Stimulated activated CD4-positive, alpha-beta T cell treated with anti-CD3 and anti-CD28 coated beads, TNF-alpha, amount 100 ng/mL, for 4 hours (primary cell): ENCODE data around the gene DNMT1.
"Not testable (repeated sequence)": the region's sequence is repeated elsewhere in the genome, so short reads cannot be mapped to it uniquely, and the experiment has no call there.

Experiments
- DNase-seq, 3 experiments: peaks; one replicate each; pipeline ENCODE4 v3.0.0-alpha.2; 2020; ENCODE audit warnings: low read depth in 3 of 3

The DNMT1 gene

GRCh38 chr19:10194500-10195198, at the start of gene DNMT1:
Gene DNMT1 (minus strand): TSS chr19:10194953. CDS start chr19:10194899, 54 bp downstream.
- DNase-seq = peak; percentile 94 to 98 (median 97)

DNA sequence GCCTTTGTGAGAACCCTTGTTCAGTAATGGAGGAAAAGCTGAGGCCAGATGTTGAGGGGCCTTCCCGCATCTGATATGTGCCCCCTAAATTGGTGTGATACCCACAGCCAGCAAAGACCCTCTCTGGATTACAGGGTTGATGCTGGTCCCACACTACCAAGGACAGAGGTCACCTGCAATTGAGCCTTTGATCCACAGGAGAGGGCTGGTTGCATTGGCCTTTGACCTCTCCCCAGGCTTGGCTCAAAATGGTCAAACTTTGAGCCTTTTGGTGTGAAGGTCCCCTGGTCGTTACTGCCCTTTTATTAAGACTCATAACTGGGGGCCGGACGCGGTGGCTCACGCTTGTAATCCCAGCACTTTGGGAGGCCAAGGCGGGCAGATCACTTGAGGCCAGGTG, 48.9 kb upstream of the DNMT1 start:
- DNase-seq = no peak

DNA sequence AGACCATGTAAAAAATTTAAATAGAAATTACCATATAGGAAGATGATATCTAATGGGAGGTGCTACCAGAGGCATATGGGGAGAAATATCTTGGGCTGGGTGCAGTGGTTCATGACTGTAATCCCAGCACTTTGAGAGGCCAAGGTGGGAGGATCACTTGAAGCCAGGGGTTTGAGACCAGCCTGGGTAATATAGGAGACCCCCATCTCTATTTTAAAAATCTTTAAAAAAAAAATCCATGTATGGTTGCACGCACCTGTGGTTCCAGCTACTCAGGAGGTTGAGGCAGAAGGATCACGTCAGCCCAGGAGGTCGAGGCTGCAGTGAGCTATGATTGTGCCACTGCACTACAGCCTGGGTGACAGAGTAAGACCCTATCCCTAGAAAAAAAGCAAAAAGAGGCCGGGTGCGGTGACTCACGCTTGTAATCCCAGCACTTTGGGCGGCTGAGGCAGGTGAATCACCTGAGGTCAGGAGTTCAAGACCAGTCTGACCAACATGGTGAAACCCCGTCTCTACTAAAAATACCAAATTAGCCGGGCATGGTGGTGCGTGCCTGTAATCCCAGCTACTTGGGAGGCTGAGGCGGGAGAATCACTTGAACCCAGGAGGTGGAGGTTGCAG, 47.2 kb upstream of the DNMT1 start:
- not testable (repeated sequence) for DNase-seq

- no peak for DNase-seq
Observed at GRCh38 chr19:10238172-10238783, 43.5 kb upstream of the DNMT1 start.

- DNase-seq = no peak
Observed at GRCh38 chr19:10237702-10238101, 42.9 kb upstream of the DNMT1 start.

DNA sequence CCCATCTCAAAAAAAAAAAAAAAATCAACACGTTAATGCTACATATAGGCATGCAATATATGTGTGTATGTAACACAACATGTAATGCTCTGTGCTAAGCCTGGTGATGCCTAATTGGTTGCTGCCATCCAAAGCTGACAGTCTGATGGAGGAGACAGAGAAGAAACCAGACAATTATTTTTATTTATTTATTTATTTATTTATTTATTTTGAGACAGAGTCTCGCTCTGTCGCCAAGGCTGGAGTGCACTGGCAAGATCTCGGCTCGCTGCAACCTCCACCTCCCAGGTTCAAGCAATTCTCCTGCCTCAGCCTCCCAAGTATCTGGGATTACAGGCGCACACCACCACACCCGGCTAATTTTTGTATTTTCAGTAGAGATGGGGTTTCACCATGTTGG, 40.7 kb upstream of the DNMT1 start:
- DNase-seq = not testable (repeated sequence)

GRCh38 chr19:10235003-10235402, 40.2 kb upstream of the DNMT1 start:
- DNase-seq = no peak

- DNase-seq = no peak
Observed at GRCh38 chr19:10233946-10234345, 39.2 kb upstream of the DNMT1 start.

GRCh38 chr19:10231612-10232228, 37.0 kb upstream of the DNMT1 start:
- no peak for DNase-seq

DNA sequence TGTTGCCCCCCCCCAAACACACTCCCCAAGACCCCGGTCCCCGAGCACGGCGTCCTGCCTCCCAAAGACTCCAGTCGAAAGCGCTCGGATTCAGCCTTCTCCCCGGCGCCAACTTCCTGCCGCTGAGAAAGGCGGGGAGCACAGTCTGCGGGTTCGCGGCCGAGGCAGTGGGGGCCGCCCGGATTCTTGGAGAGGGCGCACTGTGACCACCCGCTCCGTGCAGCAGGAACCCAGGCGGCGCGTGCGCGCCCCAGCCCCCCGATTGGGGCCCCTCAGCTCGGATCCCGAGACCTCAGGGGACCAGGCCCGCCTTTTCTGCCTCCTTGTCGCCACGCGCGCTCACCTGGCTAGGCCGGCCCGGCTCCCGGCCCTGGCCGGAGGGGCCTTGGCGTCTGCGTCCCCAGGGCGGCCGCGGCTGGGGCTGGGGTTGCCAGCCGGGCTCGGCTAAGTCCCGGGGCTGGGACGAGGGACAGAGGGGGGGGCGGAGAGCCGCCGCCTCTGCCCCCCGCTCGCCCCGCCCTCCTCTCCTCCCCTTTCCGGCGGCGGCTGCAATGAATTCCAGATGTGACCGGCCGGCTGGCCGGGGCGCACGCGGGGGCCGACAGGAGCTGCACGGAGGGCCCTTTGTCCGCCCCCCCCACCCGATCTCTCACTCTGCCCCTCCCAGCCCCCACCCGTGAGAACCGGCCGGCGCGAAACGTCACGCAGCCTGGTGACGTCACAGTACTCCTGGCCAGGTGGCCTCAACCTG, 36.3 kb upstream of the DNMT1 start, which contains the start of gene S1PR2:
S1PR2 (minus strand) TSS at position 471 of the 751 bp plus-strand sequence. CDS start 6,426 bp downstream, outside the sequence.
- peak; percentile 48 to 63 (median 52) for DNase-seq

- peak; percentile 53 to 77 (median 76) for DNase-seq
Observed at GRCh38 chr19:10230173-10230860, 35.6 kb upstream of the DNMT1 start.

GRCh38 chr19:10228920-10229319, 34.2 kb upstream of the DNMT1 start:
- DNase-seq = peak in 1 of 3 experiments; percentile 23

DNA sequence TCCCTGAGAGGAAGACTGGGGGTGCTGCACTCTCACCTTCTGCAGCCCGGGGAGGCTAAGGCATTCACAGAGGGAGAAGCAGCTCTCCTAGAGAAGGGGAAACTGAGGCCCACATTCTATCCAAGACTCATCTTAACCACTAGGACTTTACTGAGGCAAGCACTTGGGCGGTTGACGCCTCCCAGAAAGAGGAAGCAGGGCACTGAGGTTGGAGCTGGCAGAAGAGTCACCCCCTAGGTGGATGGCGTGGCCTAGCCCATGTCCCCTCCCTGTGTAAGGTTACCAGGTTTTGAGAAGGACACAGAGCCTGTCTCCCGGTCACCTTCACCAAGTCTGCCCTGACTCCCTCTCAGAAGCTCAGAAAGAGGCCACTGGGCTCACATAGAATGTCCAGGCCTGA, 33.6 kb upstream of the DNMT1 start:
- no peak for DNase-seq

DNA sequence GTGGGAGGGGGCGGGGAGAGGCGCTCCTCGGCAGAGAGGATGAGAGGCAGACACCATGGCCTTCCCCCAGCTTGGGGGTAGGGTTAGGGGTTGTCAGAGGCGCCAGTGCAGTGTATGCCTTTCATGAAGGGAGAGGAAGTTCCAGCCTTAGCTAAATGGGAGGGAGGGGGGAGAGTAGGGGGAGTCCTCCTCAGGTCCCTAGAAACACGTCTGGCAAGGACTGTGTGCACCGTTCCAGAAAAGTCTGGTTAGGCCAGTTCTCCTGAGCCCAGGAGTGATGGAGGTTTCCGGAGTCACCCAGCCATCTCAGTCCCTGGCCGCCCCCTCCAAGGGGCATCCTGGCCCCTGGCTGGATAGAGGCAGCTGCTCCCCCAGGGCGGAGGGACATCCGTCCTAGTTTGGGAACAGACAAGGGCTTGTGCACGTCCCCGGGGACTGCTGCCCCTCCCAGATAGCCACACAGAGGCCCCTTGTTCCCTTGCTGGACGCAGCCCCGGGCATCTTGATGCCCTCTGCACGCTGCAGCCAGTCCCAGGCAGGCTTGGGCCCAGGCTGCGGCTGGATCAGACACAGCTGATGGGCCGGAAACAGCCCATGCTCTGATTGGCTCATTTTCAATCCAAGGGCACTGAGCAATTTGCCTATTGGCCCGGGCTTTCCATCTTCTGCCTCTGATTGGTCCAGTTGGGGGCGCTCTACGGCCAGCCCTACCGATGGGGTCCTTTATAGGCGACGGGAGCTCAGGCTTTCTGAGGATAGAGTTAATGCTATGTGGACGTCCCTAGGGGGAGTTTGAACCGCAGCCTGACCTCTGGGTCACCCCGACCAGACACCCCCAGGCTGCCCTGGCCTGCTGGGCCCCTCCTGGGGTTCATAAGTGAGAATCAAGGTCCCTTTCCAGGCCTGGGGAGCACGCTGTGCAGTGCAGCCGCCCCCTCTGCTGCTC, 32.5 kb upstream of the DNMT1 start:
- DNase-seq = no peak

- no peak for DNase-seq
Observed at GRCh38 chr19:10226376-10227025, 31.7 kb upstream of the DNMT1 start.

DNA sequence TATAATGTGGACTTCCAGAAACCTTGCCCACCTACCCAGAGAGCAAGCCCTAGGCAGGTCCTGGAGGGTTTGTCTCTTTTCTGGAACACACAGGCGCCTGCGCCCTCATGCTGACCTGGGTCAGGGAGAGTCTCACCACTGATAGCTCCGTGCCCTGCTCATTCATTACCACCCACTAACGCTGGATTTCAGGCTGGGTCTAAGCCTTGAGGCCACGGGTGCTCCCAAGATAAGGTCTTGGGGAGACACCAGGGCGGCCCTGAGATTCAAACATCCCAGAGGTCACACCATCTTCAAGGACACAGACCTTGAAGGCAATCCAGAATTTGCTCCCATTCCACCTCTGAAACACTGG, 31.2 kb upstream of the DNMT1 start:
- no peak for DNase-seq

DNA sequence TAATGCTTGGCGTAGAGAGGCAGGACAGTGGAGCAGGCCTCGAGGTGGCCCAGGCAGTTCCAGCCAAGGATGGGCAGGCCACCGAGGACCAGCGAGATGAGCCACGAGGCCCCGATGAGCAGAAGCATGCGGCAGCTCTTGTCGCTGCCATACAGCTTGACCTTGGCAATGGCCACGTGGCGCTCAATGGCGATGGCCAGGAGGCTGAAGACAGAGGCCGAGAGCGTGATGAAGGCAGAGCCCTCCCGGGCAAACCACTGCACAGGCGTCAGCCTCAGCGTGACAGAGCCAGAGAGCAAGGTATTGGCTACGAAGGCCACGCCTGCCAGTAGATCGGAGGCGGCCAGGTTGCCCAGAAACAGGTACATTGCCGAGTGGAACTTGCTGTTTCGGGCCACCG, 29.6 kb upstream of the DNMT1 start:
- DNase-seq = no peak

GRCh38 chr19:10223488-10224213, 28.9 kb upstream of the DNMT1 start:
- DNase-seq = no peak
